GM19035 (cell line): ENCODE data around the gene BHLHE23.
"Not testable (repeated sequence)": the region's sequence is repeated elsewhere in the genome, so short reads cannot be mapped to it uniquely, and the experiment has no call there.

Experiments
- ATAC-seq: cut with Tn5 transposase; IDR thresholded peaks from one replicate; pipeline ENCODE4 v1.9.1; 2021; ENCODE audit not compliant: unreplicated experiment

Gene BHLHE23

GRCh38 chr20:62962891-62963613 lies 43.7 kb downstream of the BHLHE23 start:
- ATAC-seq, result no peak

GRCh38 chr20:62962221-62962879 lies 44.4 kb downstream of the BHLHE23 start:
- ATAC-seq, result no peak

DNA sequence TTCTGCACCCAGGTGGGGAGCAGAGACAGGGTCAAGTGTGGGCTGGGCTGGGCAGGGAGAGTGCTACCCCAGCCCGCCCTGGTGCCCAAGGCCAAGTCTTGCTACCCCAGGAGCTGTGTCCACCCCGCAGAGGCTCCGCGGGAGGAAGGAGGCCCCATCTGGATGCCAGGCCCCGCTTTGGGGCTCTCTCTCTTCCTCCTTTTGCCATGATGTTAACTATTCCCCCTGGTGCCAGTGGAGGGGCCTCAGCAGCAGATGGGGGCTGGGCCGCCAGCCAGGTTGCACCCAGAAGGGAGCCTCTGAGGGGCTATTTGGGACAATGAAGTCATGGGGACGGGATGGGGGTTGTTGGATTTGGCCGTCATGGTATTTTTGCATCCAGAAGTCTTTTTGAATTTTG lies 45.0 kb downstream of the BHLHE23 start:
- ATAC-seq, result no peak

DNA sequence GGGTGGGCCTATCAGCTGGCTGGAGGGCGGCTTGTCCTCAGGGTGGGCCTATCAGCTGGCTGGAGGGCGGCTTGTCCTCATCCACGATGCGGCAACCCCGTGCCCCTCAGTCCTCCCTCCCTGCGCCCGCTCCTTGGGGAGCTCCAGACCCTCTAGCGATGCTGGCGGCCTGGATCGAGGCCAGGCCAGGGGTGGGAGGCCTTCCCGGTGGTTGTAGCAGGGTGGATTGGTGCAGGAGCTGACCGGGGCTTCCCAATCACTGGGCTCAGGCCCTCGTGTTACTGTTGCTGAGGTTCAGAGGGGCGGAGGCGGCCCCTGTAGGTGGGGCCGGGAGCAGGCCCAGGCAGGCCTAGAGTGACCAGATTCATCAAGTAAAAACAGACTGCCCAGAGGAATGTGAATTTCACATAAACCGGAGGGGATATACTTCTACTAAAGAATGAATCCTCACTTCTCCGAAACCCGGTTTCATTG lies 45.4 kb downstream of the BHLHE23 start:
- no peak for ATAC-seq

DNA sequence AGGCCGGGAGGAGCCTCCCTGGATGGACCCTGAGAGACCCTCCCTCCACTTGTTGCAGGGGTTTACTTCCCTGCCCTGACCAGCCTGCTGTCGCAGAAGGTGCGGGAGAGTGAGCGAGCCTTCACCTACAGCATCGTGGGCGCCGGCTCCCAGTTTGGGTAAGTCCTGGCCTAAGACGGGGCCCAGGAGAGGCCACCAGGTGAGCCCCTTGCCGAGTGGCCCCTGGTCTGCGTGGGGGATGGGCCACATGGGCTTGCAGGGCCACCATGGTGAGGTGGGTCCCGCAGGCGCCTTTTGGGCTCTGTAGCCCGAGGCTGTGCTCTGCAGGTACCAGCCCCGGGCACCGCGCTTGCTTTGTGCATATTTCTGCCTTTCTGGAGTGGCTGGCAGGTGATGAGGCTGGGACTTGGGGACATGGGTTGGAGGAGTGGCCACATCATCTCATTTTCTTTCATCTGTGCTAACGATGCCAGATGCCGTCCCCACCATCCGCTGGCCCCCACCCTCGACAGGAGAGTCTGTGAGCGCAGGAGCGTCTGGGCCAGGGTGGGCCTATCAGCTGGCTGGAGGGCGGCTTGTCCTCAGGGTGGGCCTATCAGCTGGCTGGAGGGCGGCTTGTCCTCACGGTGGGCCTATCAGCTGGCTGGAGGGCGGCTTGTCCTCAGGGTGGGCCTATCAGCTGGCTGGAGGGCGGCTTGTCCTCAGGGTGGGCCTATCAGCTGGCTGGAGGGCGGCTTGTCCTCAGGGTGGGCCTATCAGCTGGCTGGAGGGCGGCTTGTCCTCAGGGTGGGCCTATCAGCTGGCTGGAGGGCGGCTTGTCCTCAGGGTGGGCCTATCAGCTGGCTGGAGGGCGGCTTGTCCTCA lies 46.1 kb downstream of the BHLHE23 start:
- not testable (repeated sequence) for ATAC-seq

DNA sequence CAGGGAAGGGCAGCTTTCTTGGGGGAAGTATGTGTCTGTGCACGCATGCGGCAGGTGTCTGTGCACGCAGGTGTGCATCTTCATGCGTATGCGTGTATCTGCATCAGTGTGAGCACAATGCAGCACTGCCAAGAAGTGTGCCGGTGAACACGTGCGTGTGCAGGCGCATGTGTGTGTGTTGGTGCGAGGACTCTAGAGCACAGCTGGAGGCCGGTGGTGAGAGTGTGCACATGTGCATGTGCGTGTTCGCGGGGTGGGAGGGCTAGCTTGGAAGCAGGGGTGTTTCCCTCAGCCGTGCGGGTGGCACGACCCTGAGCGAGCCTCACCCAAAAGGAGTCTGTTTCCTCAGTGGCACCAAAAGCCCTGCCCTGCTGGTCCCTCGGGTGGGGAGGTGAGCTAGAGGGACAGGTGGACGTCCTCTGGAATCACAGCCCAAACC lies 46.7 kb downstream of the BHLHE23 start:
- ATAC-seq, result no peak

DNA sequence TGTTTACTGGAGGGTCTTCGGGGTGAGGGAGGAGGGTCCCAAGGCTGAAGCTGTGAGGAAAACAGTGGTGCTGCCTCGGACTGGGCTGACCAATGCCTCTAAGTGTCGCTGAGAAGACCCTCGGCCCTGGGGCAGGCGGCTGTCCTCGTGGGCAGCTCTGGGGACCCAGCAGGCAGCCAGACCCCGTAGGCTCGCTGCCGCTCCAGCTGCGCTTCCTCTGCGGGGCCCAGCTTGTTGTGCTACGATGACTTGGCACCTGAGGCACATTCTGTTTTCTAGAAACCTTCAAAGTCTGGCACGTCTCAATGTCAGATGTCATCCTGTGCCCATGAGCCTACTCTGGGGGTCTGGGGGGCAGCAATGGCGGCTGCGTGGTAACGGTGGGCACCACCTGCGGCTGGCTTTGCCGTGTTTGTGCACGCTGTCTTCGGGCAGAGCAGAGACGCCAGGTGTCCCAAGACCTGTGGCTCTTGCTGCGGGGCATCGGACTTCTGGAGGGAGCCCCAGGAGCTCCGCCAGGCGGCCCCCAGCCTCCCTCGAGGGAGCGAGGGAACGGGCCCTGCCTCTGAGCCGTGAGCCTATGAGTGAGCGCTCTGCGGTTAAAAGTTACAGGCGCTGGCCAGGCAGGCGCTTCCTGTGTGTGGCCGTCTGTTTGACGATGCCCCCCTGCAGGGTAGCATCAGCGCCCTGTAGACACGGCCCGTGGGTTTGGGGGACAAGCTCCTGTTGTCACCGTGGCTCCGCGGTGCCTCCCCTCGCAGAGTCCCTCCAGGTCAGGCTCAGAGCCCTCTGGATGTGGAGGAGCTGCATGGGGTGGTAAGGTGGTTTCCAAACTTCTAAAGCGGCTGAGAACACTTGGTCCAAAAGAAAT lies 47.4 kb downstream of the BHLHE23 start:
- ATAC-seq, result no peak

DNA sequence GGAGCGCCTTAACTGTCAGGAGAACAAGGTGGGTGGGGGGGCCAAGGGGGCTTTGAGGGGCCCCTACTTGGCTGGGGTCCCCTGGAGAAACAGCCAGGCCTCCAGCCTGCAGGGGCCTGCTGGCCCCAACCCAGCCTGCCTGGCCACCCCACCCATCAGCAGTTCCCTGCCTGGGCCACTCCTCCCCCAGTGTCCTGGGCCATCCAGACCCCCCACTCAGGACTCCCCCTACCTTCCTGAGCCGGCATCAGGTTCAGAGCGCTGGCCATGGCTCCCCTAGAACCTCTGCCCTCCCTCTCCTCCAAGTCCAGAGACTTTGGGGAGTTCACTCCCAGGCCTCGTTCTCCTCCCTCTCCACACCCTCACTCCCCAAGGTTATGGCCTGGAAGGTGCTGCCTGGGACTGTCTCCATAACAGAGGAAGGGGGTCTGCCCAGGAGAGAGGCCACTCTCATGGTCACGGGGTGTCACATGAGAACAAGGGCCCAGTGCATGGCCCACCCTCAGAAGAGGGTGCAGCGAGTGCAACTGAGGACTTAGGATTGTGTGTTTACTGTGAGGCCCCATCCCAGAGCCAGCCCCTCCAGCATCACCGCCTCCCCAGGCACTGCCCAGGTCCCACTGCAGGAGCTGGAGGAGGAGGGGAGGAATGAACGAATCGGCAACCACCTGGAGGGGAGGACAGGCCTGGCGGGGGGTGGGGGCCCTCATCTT lies 48.2 kb downstream of the BHLHE23 start:
- ATAC-seq, result no peak

GRCh38 chr20:62957136-62958117 lies 49.3 kb downstream of the BHLHE23 start:
- ATAC-seq, result no peak

DNA sequence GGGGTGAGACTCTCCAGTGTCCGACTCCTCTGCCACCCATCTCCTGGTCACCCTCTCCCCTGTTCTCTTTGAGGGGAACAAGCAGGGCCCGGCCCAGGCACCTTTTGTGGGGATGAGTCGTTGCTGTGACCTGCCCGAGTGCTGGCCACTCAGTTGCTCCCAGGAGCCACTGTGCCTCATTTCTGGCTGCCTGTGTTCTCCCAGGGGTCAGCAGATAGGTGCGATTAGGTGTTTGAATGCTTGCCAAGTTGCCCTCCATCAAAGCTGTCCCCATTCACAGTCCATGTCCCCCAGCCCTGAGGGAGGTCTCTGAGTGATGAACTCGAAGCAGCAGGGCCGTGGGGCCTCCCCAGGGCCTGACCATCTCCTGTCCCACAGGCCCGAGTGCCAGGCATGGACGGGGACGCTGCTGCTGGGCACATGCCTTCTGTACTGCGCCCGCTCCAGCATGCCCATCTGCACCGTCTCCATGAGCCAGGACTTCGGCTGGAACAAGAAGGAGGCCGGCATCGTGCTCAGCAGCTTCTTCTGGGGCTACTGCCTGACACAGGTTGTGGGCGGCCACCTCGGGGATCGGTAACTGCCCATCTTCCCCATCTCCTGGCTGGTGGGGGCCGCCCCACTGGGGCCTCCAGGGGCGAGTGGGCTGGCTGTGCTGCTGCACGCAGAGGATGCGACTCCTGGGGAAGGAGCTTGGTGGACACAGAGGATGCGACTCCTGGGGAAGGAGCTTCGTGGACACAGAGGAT lies 50.2 kb downstream of the BHLHE23 start:
- ATAC-seq, result no peak
